HepG2 (cell line): Measurements from ENCODE around the gene GINS3. TPM values are rescaled to one million over a fixed set of nuclear protein-coding genes. Genes with fewer than 3 reads are reported as not detected.

ENCODE experiments used
- CAMTA2 ChIP-seq: sonication (generic); formaldehyde crosslinking; IDR thresholded peaks from 2 replicates; pipeline ENCODE4 v1.4.0; 2020; ENCODE audit warnings: mild to moderate bottlenecking, missing genetic modification reagents, borderline replicate concordance
- MAX ChIP-seq: IDR thresholded peaks from 2 replicates; pipeline ENCODE4 v1.6.1; 2012; ENCODE audit warnings: inconsistent platforms
- MYPOP ChIP-seq: sonication (generic); formaldehyde crosslinking; IDR thresholded peaks from 2 replicates; pipeline ENCODE4 v1.8.1; 2023; ENCODE audit warnings: mild to moderate bottlenecking, moderate library complexity, missing genetic modification reagents
- NCOA2 ChIP-seq: sonication (generic); formaldehyde crosslinking; IDR thresholded peaks from 2 replicates; pipeline ENCODE4 v1.8.0; 2022; ENCODE audit warnings: inconsistent platforms
- SIN3A ChIP-seq: IDR thresholded peaks from 2 replicates; pipeline ENCODE4 v1.6.1; 2011; ENCODE audit warnings: low read depth, mild to moderate bottlenecking, control low read depth, low read length, borderline replicate concordance
- SRY ChIP-seq: sonication (generic); formaldehyde crosslinking; IDR thresholded peaks from 2 replicates; pipeline ENCODE4 v1.8.0; 2022; ENCODE audit warnings: mild to moderate bottlenecking, missing genetic modification reagents
- ZBTB40 ChIP-seq, 2 experiments: fragments of 450-650 bp in 1 of 2; sonication (generic) in 1 of 2; formaldehyde crosslinking in 1 of 2; IDR thresholded peaks; 2 replicates each; pipeline versions ENCODE4 v1.6.1 to v1.8.0; 2016 to 2022; ENCODE audit warnings: antibody characterized with exemption in 1 of 2, mild to moderate bottlenecking in 1 of 2, missing genetic modification reagents in 1 of 2
- ZBTB44 ChIP-seq: sonication (generic); formaldehyde crosslinking; IDR thresholded peaks from 2 replicates; pipeline ENCODE4 v1.4.0; 2020; ENCODE audit warnings: missing genetic modification reagents
- ZNF281 ChIP-seq: sonication (generic); formaldehyde crosslinking; IDR thresholded peaks from 2 replicates; pipeline ENCODE4 v1.4.0; 2020; ENCODE audit warnings: missing genetic modification reagents, borderline replicate concordance
- ZNF605 ChIP-seq: sonication (generic); formaldehyde crosslinking; IDR thresholded peaks from 2 replicates; pipeline ENCODE4 v1.8.0; 2022; ENCODE audit warnings: mild to moderate bottlenecking, missing genetic modification reagents
- polyA plus RNA-seq, 8 experiments: library from polyadenylated mRNA; depleted of rRNA in 3 of 8; stranded (reverse) in 7 of 8; unstranded in 1 of 8; fragments of >200 nt; fragmentation: Illumina TruSeq in 4 of 8; extraction: Trizol in 4 of 8; gene quantifications; 2 replicates each; pipeline versions ENCODE4 v1.2.1 to v1.2.3, GENCODE V29; 2011 to 2016; ENCODE audit warnings: low read depth in 4 of 8, missing spikeins in 1 of 8, mixed read lengths in 1 of 8; ENCODE audit not compliant: insufficient read depth in 1 of 8
- total RNA-seq, 5 experiments: library from RNA; depleted of rRNA; stranded (reverse); fragments of >200 nt; fragmentation: Illumina TruSeq; extraction: Trizol; gene quantifications; 2 replicates each; pipeline ENCODE4 v1.2.3, GENCODE V29; 2016; ENCODE audit warnings: low read depth in 1 of 5

The GINS3 gene
- total and polyA plus RNA-seq, 2 of the 13 experiments (the other 11 are each of a cell fraction or from before 2014, with no cell fraction given): 6.5 to 19.3 TPM

GRCh38 chr16:58392215-58393137, at the start of gene GINS3 (continued):
- TF ChIP-seq ZBTB44 (CRISPR knock-in tag) (peak; percentile 86), MAX (peak; percentile 98), ZNF281 (CRISPR knock-in tag) (peak; percentile 72), NCOA2 (CRISPR knock-in tag) (peak; percentile 76), SRY (CRISPR knock-in tag) (peak; percentile 93), SIN3A (peak; percentile 82; the same call in 1 of the 2 replicates), ZNF605 (peak; percentile 100), CAMTA2 (CRISPR knock-in tag) (peak; percentile 91; the same call in 1 of the 2 replicates), ZBTB40 (IDR thresholded peaks at IDR 0.05) (no peak), ZBTB40 (CRISPR knock-in tag; IDR thresholded peaks at IDR 0.05) (peak; percentile 91), MYPOP (CRISPR knock-in tag) (peak; percentile 84)
